ENCODE data around the gene GOLGA1.

The GOLGA1 gene

GRCh38 chr9:124879226-124879625 is 61.7 kb downstream of the GOLGA1 start:
- TF ChIP-seq GATA2 (IDR thresholded peaks at IDR 0.05; ENCODE audit: low read depth, low read length): no peak
- TF ChIP-seq GATA3 (IDR thresholded peaks at IDR 0.05; ENCODE audit: low read depth, low read length): no peak

GRCh38 chr9:124878518-124878917 is 62.4 kb downstream of the GOLGA1 start:
- TF ChIP-seq GATA3 (IDR thresholded peaks at IDR 0.05; ENCODE audit: low read depth, low read length) (no peak), GATA2 (IDR thresholded peaks at IDR 0.05; ENCODE audit: low read depth, low read length) (no peak)

- TF ChIP-seq GATA3 (IDR thresholded peaks at IDR 0.05; ENCODE audit: low read depth, low read length): no peak
- TF ChIP-seq GATA2 (IDR thresholded peaks at IDR 0.05; ENCODE audit: low read depth, low read length): no peak
Measured at GRCh38 chr9:124878021-124878420, 62.9 kb downstream of the GOLGA1 start.

GRCh38 chr9:124877021-124877782 is 63.7 kb downstream of the GOLGA1 start:
- no peak for TF ChIP-seq GATA3 (IDR thresholded peaks at IDR 0.05; ENCODE audit: low read depth, low read length)
- TF ChIP-seq GATA2 (IDR thresholded peaks at IDR 0.05; ENCODE audit: low read depth, low read length): no peak

GRCh38 chr9:124875501-124875900 is 65.4 kb downstream of the GOLGA1 start:
- TF ChIP-seq GATA3 (IDR thresholded peaks at IDR 0.05; ENCODE audit: low read depth, low read length) (no peak), GATA2 (IDR thresholded peaks at IDR 0.05; ENCODE audit: low read depth, low read length) (no peak)

GRCh38 chr9:124873664-124874063 is 67.2 kb downstream of the GOLGA1 start:
- TF ChIP-seq GATA2 (IDR thresholded peaks at IDR 0.05; ENCODE audit: low read depth, low read length) (no peak), GATA3 (IDR thresholded peaks at IDR 0.05; ENCODE audit: low read depth, low read length) (no peak)

- TF ChIP-seq GATA3 (IDR thresholded peaks at IDR 0.05; ENCODE audit: low read depth, low read length) (no peak), GATA2 (IDR thresholded peaks at IDR 0.05; ENCODE audit: low read depth, low read length) (no peak)
Measured at GRCh38 chr9:124871156-124871561, 69.7 kb downstream of the GOLGA1 start.

- TF ChIP-seq GATA2 (IDR thresholded peaks at IDR 0.05; ENCODE audit: low read depth, low read length) (no peak), GATA3 (IDR thresholded peaks at IDR 0.05; ENCODE audit: low read depth, low read length) (no peak)
Measured at GRCh38 chr9:124870723-124871122, 70.2 kb downstream of the GOLGA1 start.

- no peak for TF ChIP-seq GATA2 (IDR thresholded peaks at IDR 0.05; ENCODE audit: low read depth, low read length)
- no peak for TF ChIP-seq GATA3 (IDR thresholded peaks at IDR 0.05; ENCODE audit: low read depth, low read length)
Measured at GRCh38 chr9:124869986-124870560, 70.8 kb downstream of the GOLGA1 start.

- no peak for TF ChIP-seq GATA3 (IDR thresholded peaks at IDR 0.05; ENCODE audit: low read depth, low read length)
Measured at GRCh38 chr9:124869466-124869985, 71.4 kb downstream of the GOLGA1 start.

GRCh38 chr9:124868511-124869465 is 72.1 kb downstream of the GOLGA1 start:
- TF ChIP-seq GATA2 (IDR thresholded peaks at IDR 0.05; ENCODE audit: low read depth, low read length) (no peak), GATA3 (IDR thresholded peaks at IDR 0.05; ENCODE audit: low read depth, low read length) (no peak)

GRCh38 chr9:124863371-124863871 is 77.5 kb downstream of the GOLGA1 start:
- TF ChIP-seq GATA3 (IDR thresholded peaks at IDR 0.05; ENCODE audit: low read depth, low read length) (no peak), GATA2 (IDR thresholded peaks at IDR 0.05; ENCODE audit: low read depth, low read length) (no peak)

- TF ChIP-seq GATA2 (IDR thresholded peaks at IDR 0.05; ENCODE audit: low read depth, low read length) (peak; percentile 29; the same call in 1 of the 2 replicates), GATA3 (IDR thresholded peaks at IDR 0.05; ENCODE audit: low read depth, low read length) (no peak)
Measured at GRCh38 chr9:124861342-124862229, 79.3 kb downstream of the GOLGA1 start, which contains the start of the genes ARPC5L and RPL35. ARPC5L (plus strand) TSS chr9:124862130; CDS start chr9:124869291, 7,161 bp downstream. RPL35 (minus strand) TSS chr9:124861957; CDS start chr9:124861912, 45 bp downstream.
